HG03378 (cell line): Measurements from ENCODE around the gene TIMD4.
"Not testable (repeated sequence)": the region's sequence is repeated elsewhere in the genome, so short reads cannot be mapped to it uniquely, and the experiment has no call there.

Experiments
- ATAC-seq: cut with Tn5 transposase; IDR thresholded peaks from one replicate; pipeline ENCODE4 v1.9.1; 2021; ENCODE audit warnings: mild to moderate bottlenecking, moderate library complexity; ENCODE audit not compliant: unreplicated experiment

Gene TIMD4

DNA sequence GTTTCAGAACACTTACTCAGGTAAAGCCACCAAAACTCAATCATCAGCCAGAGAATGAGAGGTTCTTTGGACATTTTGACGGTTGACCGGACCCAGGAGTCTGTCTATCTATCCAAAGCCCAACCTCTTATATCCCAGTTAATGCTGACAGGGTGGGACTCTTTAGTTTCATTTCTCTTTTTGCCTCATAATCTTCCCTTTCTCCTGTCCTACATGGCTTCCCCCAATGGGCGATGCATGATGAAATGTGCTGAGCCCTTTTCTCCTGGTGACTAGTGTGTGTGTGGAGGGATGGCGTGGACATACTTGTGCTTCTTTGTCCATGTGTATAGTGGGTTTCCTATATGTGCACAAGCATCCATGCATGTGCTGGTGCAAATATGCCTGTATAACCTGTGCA lies at the start of gene TIMD4:
TSS of gene TIMD4 (minus strand) at position 102 of the 400 bp plus-strand sequence. CDS start at position 74, 28 bp downstream.
- ATAC-seq = no peak

DNA sequence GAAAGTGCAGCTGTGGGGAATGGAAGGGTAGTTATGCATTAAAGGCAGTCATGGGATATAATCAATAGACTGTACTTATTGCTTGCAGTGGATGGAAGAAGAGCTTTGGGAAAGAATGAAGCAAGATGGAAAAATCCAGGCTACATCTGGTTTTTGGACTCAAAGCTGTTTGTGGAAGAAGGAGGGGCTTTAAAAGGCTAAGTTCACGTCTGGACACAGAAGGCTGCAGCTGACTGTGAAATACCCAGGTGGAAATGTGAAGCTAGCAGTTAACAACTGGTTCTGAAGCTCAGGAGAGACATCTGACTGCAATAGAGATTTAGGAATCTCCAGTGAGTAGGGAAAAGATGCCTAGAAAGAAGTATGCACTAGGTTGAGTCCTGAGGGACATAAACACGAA lies 43.2 kb upstream of the TIMD4 start:
- ATAC-seq = no peak

DNA sequence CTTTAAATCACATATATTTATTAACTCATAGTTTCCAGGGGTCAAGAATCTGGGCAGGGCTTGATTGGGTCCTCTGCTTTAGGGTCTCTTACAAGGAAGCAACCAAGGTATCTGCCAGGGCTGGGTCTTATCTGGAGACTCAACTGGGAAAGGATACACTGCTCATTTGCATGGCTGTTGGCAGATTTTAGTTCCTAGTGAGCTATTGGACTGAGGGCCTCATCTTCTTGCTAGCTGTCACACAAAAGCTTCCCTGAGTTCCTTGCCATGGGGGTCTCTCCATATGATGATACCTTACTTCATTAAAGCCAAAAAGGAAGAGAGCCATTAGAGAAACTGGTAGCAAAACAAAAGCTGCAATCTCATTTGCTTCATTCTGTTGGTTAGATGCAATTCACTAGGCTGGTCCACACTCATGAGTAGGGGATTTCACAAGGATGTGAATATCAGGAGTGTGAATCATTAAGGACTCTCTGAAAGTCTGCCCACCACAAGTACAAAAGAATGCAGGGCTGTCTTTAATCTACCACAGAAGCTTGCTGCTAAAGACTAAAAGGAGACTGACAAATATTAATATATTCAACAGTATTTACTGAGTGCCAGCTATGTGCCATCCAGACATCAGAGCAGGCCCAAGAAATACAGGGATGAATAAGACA lies 42.0 kb upstream of the TIMD4 start:
- peak; percentile 83 for ATAC-seq

DNA sequence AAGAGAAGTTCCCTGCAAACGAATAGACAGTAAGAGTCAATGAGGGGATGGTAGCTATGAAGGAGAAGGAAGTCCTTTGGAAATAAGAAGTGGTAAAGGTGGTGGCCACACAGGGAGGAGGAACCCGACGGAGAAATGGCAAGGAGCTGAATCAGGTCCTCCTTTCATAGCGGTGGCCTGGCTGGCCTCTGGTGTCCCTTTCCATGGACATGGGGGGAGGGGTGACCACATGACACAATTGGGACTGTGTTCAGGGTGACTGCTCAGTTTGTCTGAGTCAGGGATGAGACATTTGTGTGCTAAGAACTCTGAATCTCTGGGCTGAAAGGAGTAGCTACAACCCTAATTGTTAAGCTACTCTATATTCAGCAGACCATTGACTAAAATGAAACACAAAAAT lies 28.7 kb upstream of the TIMD4 start:
- no peak for ATAC-seq

DNA sequence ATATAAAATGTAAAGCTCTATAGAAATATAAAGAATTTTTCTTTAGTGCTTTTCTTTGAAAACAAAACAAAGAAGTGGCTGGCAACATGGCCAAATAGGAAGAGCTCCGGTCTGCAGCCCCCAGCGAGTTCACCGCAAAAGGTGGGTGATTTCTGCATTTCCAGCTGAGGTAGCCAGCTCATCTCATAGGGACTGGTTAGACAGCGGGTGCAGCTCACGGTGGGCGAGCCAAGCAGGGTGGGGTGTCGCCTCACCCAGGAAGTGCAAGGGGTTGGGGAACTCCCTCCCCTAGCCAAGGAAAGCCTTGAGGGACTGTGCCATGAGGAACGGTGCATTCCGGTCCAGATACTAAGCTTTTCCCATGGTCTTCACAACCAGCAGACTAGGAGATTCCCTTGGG lies 21.0 kb upstream of the TIMD4 start:
- no peak for ATAC-seq

DNA sequence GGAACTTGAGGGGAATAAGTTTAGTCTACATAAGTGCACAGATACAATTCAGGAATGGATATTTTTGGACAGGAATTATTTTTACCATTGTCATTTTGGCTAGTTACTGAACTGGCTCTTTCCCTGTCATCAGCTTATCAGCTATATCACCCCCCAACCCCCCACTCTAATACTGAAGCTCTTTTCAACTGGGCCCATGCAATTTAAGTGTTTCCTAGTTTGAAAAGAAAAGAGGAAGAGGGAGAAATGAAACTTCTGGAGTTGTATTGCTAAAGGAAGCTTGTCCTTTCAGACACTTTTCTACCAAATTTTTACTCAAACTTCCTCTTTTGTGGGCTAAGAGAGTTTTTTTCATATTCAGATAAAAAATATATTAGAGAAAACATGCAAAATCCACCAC lies 18.5 kb upstream of the TIMD4 start:
- ATAC-seq = no peak

DNA sequence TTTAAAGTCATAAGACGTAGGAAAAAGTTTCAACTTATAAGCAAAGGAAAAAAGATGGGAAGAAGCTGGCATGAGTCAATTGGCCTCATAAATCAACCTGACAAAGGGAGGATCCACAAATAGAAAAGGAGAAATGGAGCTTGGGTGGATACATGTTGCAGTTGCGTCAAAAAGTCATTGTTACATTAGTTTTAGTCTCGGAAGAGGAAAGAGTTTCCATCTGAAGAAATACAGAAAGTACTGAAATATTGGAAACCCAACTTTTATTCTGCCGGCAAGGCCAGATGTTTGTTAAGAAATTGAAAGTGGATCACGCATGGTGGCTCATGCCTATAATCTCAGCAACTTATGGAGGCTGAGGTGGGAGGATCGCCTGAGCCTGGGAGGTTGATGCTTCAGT lies 11.3 kb upstream of the TIMD4 start:
- ATAC-seq = no peak

DNA sequence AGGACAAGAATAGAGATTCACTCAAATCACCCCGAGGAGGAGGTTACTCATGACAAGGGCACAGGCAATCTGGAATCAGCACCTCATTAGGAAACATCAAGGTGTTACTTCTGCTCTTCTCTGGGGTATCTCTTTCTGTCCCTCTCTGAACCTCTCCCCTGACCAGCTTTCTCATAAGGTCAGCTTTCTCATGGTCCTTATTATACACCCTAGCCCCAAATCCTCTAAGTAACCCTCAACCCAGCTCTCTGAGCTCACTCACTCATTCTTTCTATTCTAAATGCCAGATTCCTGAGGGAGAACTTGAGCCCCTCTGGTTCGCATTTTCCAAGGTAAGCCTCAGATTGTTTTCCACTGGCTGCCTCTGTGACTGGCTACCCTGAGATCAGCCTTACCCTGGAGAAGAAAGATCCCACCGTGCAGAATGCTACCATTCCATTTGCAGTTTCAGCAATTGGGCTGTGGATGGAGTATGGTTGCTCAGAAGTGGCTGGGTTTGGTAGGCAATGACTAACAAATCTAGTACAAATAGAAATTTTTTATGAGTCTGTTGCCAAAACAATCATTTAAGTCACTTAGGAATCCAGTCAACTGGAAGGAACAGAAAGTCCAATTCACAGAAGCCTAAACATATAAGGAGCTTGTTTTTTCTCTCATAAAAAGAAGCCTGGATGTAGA lies 9.0 kb upstream of the TIMD4 start:
- ATAC-seq = no peak

DNA sequence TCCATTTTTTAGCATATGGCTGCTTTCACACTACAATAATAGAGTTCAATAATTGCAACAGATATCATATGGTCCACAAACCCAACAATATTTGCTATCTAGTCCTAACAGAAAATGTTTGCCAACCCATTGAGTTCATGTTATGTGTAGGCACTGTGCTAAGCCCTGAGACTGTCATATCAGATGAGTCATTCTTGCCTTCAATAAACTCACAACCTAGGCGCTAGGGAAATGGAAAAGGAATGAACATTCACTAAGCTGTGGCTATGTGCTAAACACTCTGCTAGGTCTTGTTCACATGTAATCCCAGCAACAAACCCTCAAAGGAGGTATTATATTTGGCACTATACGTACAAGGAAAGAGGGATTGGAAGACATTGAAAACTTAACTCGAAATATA lies 8.4 kb upstream of the TIMD4 start:
- no peak for ATAC-seq

DNA sequence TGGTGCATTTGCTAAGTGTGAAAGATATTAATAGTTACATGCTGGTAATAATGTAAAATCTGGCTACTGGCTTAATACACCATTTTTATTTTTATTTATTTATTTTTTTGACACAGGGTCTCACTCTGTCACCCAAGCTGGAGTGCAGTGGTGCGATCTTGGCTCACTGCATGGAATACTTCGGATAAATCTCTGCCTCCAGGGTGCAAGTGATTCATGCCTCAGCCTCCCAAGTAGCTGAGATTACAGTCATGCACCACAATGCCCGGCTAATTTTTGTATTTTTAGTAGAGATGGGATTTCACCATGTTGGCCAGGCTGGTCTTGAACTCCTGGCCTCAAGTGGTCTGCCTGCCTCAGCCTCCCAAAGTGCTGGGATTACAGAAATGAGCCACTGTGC lies 4.4 kb upstream of the TIMD4 start:
- ATAC-seq = not testable (repeated sequence)

DNA sequence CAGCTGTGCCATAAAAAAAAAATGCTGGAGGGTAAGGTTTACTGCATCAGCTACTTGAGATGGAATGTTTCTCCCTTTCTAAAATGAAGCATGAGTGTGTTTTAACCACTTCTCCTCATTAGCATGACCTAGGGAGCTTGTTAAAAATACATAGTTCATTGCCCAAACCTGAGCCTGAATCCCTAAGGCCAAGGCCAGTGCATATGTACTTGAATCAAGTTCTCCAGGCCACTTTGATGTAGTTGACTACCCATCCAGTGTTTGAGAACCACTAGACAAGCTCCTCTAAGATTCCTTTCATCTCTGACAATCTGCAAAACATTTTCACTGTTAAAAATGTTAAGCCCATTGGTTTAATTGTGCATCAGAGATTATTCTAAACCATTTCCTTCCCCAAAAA lies 6.7 kb downstream of the TIMD4 start:
- no peak for ATAC-seq

DNA sequence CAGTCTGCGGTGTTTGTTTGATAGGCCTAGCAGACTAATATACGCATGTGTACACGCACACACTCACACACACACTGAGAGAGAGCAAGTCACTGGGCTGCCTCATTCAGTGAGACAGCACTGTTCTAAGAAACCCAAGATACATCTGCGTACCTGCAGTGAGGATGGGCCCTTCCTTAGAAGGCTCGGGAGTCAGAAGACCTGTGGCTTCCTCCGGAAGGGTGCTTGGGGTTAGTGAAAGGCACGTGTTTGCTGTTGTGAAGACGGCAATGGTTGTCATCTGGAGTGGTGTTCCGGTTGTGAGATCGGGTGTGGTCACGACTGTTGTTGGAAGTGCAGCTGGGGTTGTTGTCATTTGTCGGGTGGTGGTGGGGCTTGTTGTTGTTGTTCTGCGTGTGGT lies 11.7 kb downstream of the TIMD4 start:
- ATAC-seq = no peak

DNA sequence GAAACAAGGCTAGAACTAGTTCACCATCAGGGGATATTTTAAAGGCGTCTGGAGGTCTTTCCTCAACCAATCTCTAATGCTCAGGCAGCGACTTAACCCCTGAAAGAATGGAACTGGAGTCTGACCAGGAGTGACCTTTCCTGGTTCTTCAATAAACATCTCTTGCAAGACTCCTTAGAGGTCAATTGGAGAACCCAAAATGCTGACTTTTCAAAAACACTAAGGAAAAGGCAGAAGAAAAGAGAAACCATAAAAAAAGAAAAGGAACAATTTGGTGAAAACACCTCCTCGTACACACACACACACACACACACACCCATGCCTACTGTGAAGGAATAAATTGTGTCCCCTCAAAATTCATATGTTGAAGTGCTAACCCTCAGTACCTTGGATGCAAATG lies 12.3 kb downstream of the TIMD4 start:
- no peak for ATAC-seq

DNA sequence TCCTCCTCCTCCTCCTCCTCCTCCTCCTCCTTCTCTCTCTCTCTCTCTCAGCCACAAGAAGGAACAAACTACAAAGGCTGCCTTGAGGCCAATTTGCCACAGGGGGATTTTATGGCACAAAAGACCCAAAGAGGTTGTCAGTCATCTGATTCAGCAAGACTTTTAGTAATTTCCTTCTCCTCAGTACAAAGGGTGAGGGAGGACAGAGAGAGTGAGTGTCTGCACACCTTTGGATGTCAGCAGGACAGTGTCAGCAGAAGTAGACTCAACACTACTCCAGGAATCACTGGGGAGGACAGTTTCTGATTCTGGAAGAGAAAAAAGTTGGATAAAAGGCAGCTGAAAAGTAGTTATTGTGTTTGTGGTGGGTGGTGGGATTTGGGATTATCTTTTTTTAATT lies 13.6 kb downstream of the TIMD4 start:
- no peak for ATAC-seq

DNA sequence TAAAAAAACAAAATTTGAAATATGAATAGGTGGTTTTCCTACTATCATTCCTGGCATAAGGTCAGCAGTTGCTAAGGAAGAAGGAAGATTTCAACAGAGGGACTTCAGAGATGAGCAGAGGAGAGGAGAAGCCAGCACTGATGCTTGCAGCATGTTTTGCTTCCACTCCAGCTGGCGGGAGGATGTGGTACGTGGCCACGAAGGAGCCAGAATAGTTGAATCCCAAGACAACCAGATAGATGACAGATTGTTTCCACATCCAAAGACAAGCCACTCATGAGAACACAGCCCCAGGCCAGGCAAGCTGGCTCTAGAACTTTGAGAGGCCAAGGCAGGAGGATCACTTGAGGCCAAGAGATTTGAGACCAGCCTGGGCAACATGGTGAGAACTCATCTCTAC lies 15.1 kb downstream of the TIMD4 start:
- ATAC-seq = no peak

DNA sequence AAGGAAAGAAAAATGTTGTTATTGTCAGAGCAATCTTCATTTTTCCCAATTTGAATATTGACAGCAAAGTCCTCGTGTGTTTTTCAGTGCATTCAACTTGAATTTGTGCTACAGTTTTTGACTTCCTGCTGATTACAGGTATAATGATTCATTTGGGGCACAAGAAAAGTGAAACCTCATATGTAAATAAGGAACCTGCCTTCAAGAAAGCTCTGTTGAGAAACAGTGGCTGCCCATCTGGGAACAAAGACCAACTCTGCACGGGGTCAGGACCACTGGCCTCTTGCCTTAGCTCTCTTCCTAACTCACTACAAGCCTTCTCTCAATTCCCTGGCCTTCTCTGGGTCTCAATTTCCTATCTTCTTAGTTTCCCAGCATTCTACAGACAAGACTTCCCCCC lies 21.0 kb downstream of the TIMD4 start:
- peak; percentile 96 for ATAC-seq

DNA sequence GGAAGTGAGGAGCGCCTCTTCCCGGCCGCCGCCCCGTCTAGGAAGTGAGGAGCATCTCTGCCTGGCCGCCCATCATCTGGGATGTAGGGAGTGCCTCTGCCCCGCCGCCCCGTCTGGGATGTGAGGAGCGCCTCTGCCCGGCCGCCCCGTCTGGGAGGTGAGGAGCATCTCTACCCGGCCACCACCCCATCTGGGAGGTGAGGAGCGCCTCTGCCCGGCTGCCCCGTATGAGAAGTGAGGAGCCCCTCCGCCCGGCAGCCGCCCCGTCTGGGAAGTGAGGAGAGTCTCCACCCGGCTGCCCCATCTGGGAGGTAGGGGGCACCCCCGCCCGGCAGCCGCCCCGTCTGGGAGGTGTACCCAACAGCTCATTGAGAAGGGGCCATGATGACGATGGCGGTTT lies 22.6 kb downstream of the TIMD4 start:
- ATAC-seq = not testable (repeated sequence)

DNA sequence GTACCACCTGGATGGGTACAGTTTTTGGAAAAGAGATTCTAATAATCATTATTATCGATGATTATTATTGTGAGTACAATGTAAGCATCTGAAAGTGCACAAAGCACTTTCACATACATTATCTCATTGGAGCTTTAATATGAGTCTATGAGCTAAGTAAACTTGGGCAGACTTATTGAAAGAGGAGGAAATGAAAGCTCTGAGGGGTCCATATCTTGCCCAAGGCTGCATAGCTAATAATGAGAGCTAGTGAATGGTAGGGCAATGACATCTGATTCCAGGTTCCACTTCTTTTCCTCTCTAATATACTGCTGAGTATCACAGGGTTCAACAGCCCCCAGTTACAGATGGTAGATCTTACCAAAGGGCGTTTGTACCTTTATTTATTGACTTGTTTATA lies 26.1 kb downstream of the TIMD4 start:
- ATAC-seq = no peak

DNA sequence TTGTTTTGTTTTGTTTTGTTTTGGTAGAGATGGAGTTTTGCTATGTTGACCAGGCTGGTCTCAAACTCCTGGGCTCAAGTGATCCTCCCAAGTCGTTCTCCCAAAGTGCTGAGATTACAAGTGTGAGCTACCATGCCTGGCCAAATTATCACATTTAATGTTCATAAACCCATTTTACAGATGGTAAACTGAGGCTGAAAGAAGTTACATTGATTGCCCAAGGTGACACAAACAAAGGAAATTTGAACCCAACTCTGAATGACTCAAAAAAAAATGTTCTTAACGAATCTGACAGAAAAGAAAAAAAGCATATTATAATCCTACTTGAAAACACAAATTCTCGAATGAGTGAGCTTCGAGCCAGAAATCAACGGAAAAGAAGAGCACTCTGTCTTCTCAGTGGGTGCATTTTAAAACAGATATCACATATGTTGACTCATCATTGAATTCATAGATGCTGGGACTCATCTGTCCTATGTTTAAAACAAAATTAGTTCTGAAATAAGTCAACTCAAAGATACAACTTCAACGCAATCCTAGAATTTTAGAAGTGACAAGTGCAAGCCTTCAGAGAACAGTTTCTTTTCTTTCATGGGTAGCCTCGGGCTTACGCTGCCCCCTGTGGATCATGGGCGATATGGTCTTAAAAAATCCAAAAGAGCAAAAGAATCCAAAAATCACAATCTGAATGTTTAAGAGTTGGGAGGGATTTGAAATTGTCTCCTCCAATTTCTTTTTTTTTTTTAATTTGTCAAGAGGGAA lies 28.4 kb downstream of the TIMD4 start:
- ATAC-seq = no peak

DNA sequence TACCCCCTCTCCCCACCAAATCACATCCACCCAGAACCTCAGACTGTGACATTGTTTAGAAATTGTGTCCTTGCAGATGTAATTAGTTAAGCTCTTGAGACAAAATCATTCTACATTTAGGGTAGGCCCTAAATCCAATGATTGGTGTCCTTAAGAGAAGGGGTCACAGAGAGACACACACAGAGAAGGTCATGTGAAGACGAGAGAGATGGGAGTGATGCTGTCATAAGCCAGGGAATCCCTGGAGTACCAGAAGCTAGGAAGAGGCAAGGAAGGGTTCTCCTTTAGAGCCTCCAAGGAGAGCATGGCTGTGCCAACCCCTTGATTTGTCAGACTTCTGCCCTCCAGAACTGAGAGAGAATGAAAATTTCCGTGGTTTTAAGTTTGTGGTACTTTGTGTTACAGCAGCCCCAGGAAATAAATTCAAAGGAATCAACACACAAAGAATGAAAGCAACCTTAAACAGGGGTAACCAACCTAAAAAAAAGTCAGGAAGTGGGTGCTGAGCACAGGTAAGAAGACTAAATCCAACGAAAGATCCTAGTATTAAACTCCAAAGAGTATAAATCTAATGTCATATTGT lies 33.6 kb downstream of the TIMD4 start:
- ATAC-seq = no peak

DNA sequence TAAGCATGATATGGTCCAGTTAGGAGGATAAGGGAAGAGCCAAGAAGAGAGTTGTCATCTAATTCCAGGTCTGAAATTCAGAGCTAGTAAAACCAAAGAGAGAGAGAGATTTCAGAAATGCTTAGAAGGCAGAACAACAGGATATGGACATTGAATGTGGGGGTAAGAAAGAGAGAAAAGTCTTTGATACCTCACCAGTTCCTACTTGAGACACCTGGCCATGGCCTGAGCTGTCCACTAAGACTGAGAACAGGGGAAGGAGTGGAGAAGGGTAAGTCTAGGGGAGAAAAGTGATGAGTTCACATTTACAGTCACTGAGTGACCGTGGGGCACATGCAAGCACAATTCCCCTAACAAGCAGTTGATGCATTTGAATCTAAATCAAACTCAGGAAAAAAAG lies 35.5 kb downstream of the TIMD4 start:
- no peak for ATAC-seq

DNA sequence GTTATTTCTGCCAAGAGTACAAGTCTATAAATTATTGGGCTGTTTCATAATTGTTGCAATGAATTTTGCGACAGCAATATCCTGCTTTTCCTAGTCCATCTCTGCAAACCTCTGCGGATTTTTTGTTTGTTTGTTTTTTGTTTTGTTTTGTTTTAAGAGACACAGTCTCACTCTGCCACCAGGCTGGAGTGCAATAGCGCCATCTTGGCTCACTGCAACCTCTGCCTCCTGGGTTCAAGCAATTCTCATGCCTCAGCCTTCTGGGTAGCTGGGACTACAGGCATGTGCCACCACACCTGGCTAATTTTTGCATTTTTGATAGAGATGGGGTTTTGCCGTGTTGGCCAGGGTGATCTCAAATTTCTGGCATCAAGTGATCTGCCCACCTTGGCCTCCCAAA lies 37.3 kb downstream of the TIMD4 start:
- ATAC-seq = not testable (repeated sequence)
